H9 (cell line): ENCODE results near the gene NEXMIF. TPM values are rescaled to one million over a fixed set of nuclear protein-coding genes. Genes with fewer than 3 reads are reported as not detected.

ENCODE experiments used
- DNase-seq: peaks from one replicate; pipeline ENCODE4 v3.0.0-alpha.2; 2017
- H2AFZ ChIP-seq: one replicate; pipeline ENCODE4 v1.6.1; 2013; ENCODE audit warnings: mild to moderate bottlenecking, low read length, control low read depth, moderate library complexity
- H2AK5ac ChIP-seq: 2 replicates; pipeline ENCODE4 v1.6.1; 2013; ENCODE audit warnings: low read length, control low read depth, mixed read lengths; ENCODE audit not compliant: insufficient read length
- H2BK120ac ChIP-seq: one replicate; pipeline ENCODE4 v1.6.1; 2013; ENCODE audit warnings: low read depth, mild to moderate bottlenecking, low read length, control low read depth, inconsistent platforms; ENCODE audit not compliant: poor library complexity, severe bottlenecking
- H2BK12ac ChIP-seq: 2 replicates; pipeline ENCODE4 v1.6.1; 2013; ENCODE audit warnings: low read length, control low read depth, mixed read lengths, low read depth; ENCODE audit not compliant: insufficient read length
- H2BK15ac ChIP-seq: 2 replicates; pipeline ENCODE4 v1.6.1; 2013; ENCODE audit warnings: low read depth, low read length, control low read depth
- H2BK20ac ChIP-seq: one replicate; pipeline ENCODE4 v1.6.1; 2013; ENCODE audit warnings: low read depth, mild to moderate bottlenecking, low read length, control low read depth, inconsistent platforms; ENCODE audit not compliant: poor library complexity, severe bottlenecking
- H2BK5ac ChIP-seq: 2 replicates; pipeline ENCODE4 v1.6.1; 2013; ENCODE audit warnings: low read length, control low read depth, mixed read lengths; ENCODE audit not compliant: insufficient read length
- H3K14ac ChIP-seq: 2 replicates; pipeline ENCODE4 v1.6.1; 2013; ENCODE audit warnings: low read length, control low read depth; ENCODE audit not compliant: insufficient read depth
- H3K18ac ChIP-seq: 2 replicates; pipeline ENCODE4 v1.6.1; 2013; ENCODE audit warnings: low read depth, mild to moderate bottlenecking, mixed read lengths, low read length, control low read depth; ENCODE audit not compliant: insufficient read length
- H3K23ac ChIP-seq: 2 replicates; pipeline ENCODE4 v1.6.1; 2013; ENCODE audit warnings: low read length, control low read depth, mixed read lengths, low read depth; ENCODE audit not compliant: insufficient read length
- H3K23me2 ChIP-seq: 2 replicates; pipeline ENCODE4 v1.6.1; 2013; ENCODE audit warnings: low read depth, mild to moderate bottlenecking, mixed read lengths, low read length, control low read depth; ENCODE audit not compliant: insufficient read length, poor library complexity, severe bottlenecking
- H3K27ac ChIP-seq: 2 replicates; pipeline ENCODE4 v1.5.1; 2013; ENCODE audit warnings: low read length, control low read depth, mixed read lengths, low read depth; ENCODE audit not compliant: insufficient read length
- H3K27me3 ChIP-seq: 2 replicates; pipeline ENCODE4 v1.6.1; 2013; ENCODE audit warnings: low read length, control low read depth, inconsistent platforms; ENCODE audit not compliant: insufficient read depth
- H3K4ac ChIP-seq: 2 replicates; pipeline ENCODE4 v1.6.1; 2013; ENCODE audit warnings: low read depth, mild to moderate bottlenecking, control low read depth, inconsistent platforms, low read length, moderate library complexity
- H3K4me1 ChIP-seq: 2 replicates; pipeline ENCODE4 v1.6.1; 2013; ENCODE audit warnings: low read length, control low read depth, inconsistent platforms; ENCODE audit not compliant: insufficient read depth
- H3K4me2 ChIP-seq: 2 replicates; pipeline ENCODE4 v1.6.1; 2013; ENCODE audit warnings: low read length, control low read depth, mixed read lengths; ENCODE audit not compliant: insufficient read length, insufficient read depth
- H3K56ac ChIP-seq: 2 replicates; pipeline ENCODE4 v1.6.1; 2013; ENCODE audit warnings: low read depth, mild to moderate bottlenecking, mixed read lengths, low read length, control low read depth; ENCODE audit not compliant: insufficient read length
- H3K79me1 ChIP-seq: 2 replicates; pipeline ENCODE4 v1.6.1; 2013; ENCODE audit warnings: low read depth, mild to moderate bottlenecking, moderate library complexity, low read length, control low read depth, inconsistent platforms; ENCODE audit not compliant: insufficient read depth, poor library complexity, severe bottlenecking
- H3K79me2 ChIP-seq: 2 replicates; pipeline ENCODE4 v1.6.1; 2013; ENCODE audit warnings: low read length, control low read depth, inconsistent platforms; ENCODE audit not compliant: insufficient read depth
- H3K9ac ChIP-seq: 2 replicates; pipeline ENCODE4 v1.6.1; 2013; ENCODE audit warnings: low read length, control low read depth, mixed read lengths; ENCODE audit not compliant: insufficient read length; ENCODE audit errors: extremely low read depth
- H3K9me3 ChIP-seq: one replicate; pipeline ENCODE4 v1.6.1; 2013; ENCODE audit warnings: low read depth, low read length, inconsistent platforms; ENCODE audit not compliant: control insufficient read depth
- H3T11ph ChIP-seq: one replicate; pipeline ENCODE4 v1.6.1; 2013; ENCODE audit warnings: mild to moderate bottlenecking, low read length, control low read depth, inconsistent platforms
- H4K20me1 ChIP-seq: one replicate; pipeline ENCODE4 v1.6.1; 2013; ENCODE audit not compliant: control insufficient read depth, insufficient read length, insufficient read depth
- H4K5ac ChIP-seq: 2 replicates; pipeline ENCODE4 v1.6.1; 2013; ENCODE audit warnings: low read depth, mild to moderate bottlenecking, mixed read lengths, low read length, control low read depth; ENCODE audit not compliant: insufficient read length
- H4K8ac ChIP-seq: replicated peaks from 2 replicates; pipeline ENCODE4 v1.6.1; 2013; ENCODE audit warnings: low read length, control low read depth, mixed read lengths, low read depth; ENCODE audit not compliant: insufficient read length
- H4K91ac ChIP-seq: 2 replicates; pipeline ENCODE4 v1.6.1; 2013; ENCODE audit warnings: low read depth, mild to moderate bottlenecking, moderate library complexity, mixed read lengths, low read length, control low read depth; ENCODE audit not compliant: insufficient read length
- H3K27ac Mint-ChIP-seq, 3 experiments: 2 replicates in 2 of 3; 3 replicates in 1 of 3; pipeline ENCODE4 v1.8.0; 2020 to 2021; ENCODE audit warnings: mixed read lengths in 3 of 3, mild to moderate bottlenecking in 1 of 3, moderate library complexity in 1 of 3
- H3K27me3 Mint-ChIP-seq: 2 replicates; pipeline ENCODE4 v1.8.0; 2021; ENCODE audit warnings: low read depth, mild to moderate bottlenecking, moderate library complexity, mixed read lengths
- H3K36me3 Mint-ChIP-seq, 3 experiments: 2 replicates in 2 of 3; 3 replicates in 1 of 3; pipeline ENCODE4 v1.8.0; 2020 to 2021; ENCODE audit warnings: low read depth in 3 of 3, mixed read lengths in 3 of 3; ENCODE audit not compliant: insufficient read depth in 1 of 3
- H3K4me1 Mint-ChIP-seq, 2 experiments: 2 replicates each; pipeline ENCODE4 v1.8.0; 2020; ENCODE audit warnings: mixed read lengths in 2 of 2
- H3K4me3 Mint-ChIP-seq, 2 experiments: 2 replicates in 1 of 2; 3 replicates in 1 of 2; pipeline ENCODE4 v1.8.0; 2020 to 2021; ENCODE audit warnings: mild to moderate bottlenecking in 2 of 2, mixed read lengths in 2 of 2, moderate library complexity in 1 of 2
- H3K9me3 Mint-ChIP-seq, 2 experiments: 2 replicates in 1 of 2; 3 replicates in 1 of 2; pipeline ENCODE4 v1.8.0; 2020; ENCODE audit warnings: mild to moderate bottlenecking in 2 of 2, mixed read lengths in 2 of 2, moderate library complexity in 1 of 2
- WGBS: extraction: QIAGEN DNeasy Blood & Tissue Kit; methylation state at CpG from one replicate; pipeline ENCODE4 v1.1.7; 2013; ENCODE audit warnings: missing lambda C conversion rate, low lambda C conversion rate, mixed read lengths; ENCODE audit not compliant: insufficient read length; ENCODE audit errors: extremely low coverage; 5-methylcytosine and 5-hydroxymethylcytosine counted together
- total RNA-seq: library from RNA; stranded (reverse); gene quantifications from 2 replicates; pipeline ENCODE4 v1.2.1, GENCODE V29; 2021
- TF ChIP-seq, protein P1 (sequence below): fragments of 200-600 bp; sonication (generic); conservative IDR thresholded peaks from 3 replicates; pipeline ENCODE4 v1.8.0; 2021; ENCODE audit warnings: antibody characterized with exemption, mild to moderate bottlenecking

Gene NEXMIF
- total RNA-seq, 1 experiment from 2014 or later, result 0.22 TPM

DNA sequence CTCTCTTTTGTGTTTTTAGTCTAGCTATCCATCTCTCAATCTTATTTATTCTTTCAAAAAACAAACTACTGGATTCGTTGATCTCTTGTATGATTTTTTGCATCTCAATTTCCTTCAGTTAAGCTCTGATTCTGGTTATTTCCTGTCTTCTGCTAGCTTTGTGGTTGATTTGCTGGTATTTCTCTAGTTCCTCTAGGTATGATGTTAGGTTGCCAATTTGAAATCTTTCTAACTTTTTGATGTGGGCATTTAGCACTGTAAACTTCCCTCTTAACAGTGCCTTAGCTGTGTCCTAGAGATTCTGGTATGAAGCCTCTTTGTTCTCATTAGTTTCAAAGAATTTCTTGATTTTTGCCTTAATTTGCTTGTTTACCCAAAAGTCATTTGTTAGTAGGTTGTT, 15.2 kb upstream of the NEXMIF start:
- Histone ChIP-seq H3K9ac (no peak overlapping the region), H3K9me3 (peaks cover 28% of the 10 kb centered on the region), H3K27me3 (no peaks in the 10 kb centered on the region), H3K14ac (no peak overlapping the region), H3K4me2 (no peak overlapping the region), H3T11ph (no peak overlapping the region), H2BK20ac (no peak overlapping the region), H3K79me2 (no peaks in the 10 kb centered on the region), H4K8ac (no peak overlapping the region), H3K23ac (no peak overlapping the region), H4K91ac (no peak overlapping the region), H3K56ac (no peak overlapping the region), H3K23me2 (no peaks in the 10 kb centered on the region), H2AFZ (no peak overlapping the region), H2BK5ac (no peak overlapping the region), H3K18ac (no peak overlapping the region), H2BK12ac (no peak overlapping the region), H3K4me1 (no peaks in the 10 kb centered on the region), H4K20me1 (no peaks in the 10 kb centered on the region), H2AK5ac (no peak overlapping the region), H2BK15ac (no peak overlapping the region), H3K27ac (no peak overlapping the region), H2BK120ac (no peak overlapping the region), H4K5ac (no peak overlapping the region), H3K4ac (no peak overlapping the region), H3K79me1 (no peaks in the 10 kb centered on the region)
- no peaks in the 10 kb centered on the region for H3K4me1 Mint-ChIP-seq
- no peak for DNase-seq
- H3K36me3 Mint-ChIP-seq, result peaks cover 0 to 10% (median 8%) of the 10 kb centered on the region in 3 experiments; a peak in 6 of 7 replicates
- no CpG with 5 or more reads among the region's 1 CpG for WGBS
- H3K4me3 Mint-ChIP-seq, result no peak overlapping the region
- peaks cover 2% of the 10 kb centered on the region for H3K27me3 Mint-ChIP-seq
- no peak overlapping the region for H3K27ac Mint-ChIP-seq
- H3K9me3 Mint-ChIP-seq, result peaks cover 85 to 86% of the 10 kb centered on the region in 2 experiments
- TF ChIP-seq, protein P1, sequence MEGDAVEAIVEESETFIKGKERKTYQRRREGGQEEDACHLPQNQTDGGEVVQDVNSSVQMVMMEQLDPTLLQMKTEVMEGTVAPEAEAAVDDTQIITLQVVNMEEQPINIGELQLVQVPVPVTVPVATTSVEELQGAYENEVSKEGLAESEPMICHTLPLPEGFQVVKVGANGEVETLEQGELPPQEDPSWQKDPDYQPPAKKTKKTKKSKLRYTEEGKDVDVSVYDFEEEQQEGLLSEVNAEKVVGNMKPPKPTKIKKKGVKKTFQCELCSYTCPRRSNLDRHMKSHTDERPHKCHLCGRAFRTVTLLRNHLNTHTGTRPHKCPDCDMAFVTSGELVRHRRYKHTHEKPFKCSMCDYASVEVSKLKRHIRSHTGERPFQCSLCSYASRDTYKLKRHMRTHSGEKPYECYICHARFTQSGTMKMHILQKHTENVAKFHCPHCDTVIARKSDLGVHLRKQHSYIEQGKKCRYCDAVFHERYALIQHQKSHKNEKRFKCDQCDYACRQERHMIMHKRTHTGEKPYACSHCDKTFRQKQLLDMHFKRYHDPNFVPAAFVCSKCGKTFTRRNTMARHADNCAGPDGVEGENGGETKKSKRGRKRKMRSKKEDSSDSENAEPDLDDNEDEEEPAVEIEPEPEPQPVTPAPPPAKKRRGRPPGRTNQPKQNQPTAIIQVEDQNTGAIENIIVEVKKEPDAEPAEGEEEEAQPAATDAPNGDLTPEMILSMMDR, result no peak
